Neural progenitor cell (in vitro differentiated cells): ENCODE measurements around the gene PLS3. TPM values are rescaled to one million over a fixed set of nuclear protein-coding genes. Genes with fewer than 3 reads are reported as not detected.

Experiments used
- DNase-seq: peaks from one replicate; pipeline ENCODE4 v3.0.0-alpha.2; 2016; ENCODE audit warnings: low spot score
- H2AFZ ChIP-seq: fragments of 200-600 bp; sonication (generic); replicated peaks from 2 replicates; pipeline ENCODE4 v1.6.1; 2016; ENCODE audit warnings: antibody characterized with exemption
- H3F3A ChIP-seq: fragments of 200-600 bp; sonication (generic); 2 replicates; pipeline ENCODE4 v1.6.1; 2016; ENCODE audit warnings: antibody characterized with exemption, low read depth
- H3K27ac ChIP-seq: fragments of 200-600 bp; sonication (generic); 2 replicates; pipeline ENCODE4 v1.5.1; 2016; ENCODE audit warnings: mild to moderate bottlenecking
- H3K27me3 ChIP-seq: fragments of 200-600 bp; sonication (generic); 2 replicates; pipeline ENCODE4 v1.6.1; 2016; ENCODE audit warnings: mild to moderate bottlenecking, moderate library complexity
- H3K36me3 ChIP-seq: fragments of 200-600 bp; sonication (generic); 2 replicates; pipeline ENCODE4 v1.5.1; 2016
- H3K4me1 ChIP-seq: fragments of 200-600 bp; sonication (generic); 2 replicates; pipeline ENCODE4 v1.6.1; 2016; ENCODE audit warnings: mixed run types
- H3K4me2 ChIP-seq: fragments of 200-600 bp; sonication (generic); 2 replicates; pipeline ENCODE4 v1.6.1; 2016
- H3K4me3 ChIP-seq: fragments of 200-600 bp; sonication (generic); 2 replicates; pipeline ENCODE4 v1.5.1; 2016
- H3K79me2 ChIP-seq: fragments of 200-600 bp; sonication (generic); 2 replicates; pipeline ENCODE4 v1.6.1; 2016; ENCODE audit warnings: low read depth
- H3K9ac ChIP-seq: fragments of 200-600 bp; sonication (generic); 2 replicates; pipeline ENCODE4 v1.6.1; 2016
- H3K9me3 ChIP-seq: fragments of 200-600 bp; sonication (generic); 2 replicates; pipeline ENCODE4 v1.5.1; 2016; ENCODE audit warnings: low read depth
- H4K20me1 ChIP-seq: fragments of 200-600 bp; sonication (generic); 2 replicates; pipeline ENCODE4 v1.6.1; 2016; ENCODE audit warnings: low read depth
- H3K27ac Mint-ChIP-seq: 3 replicates; pipeline ENCODE4 v1.8.0; 2021; ENCODE audit warnings: mixed read lengths
- H3K27me3 Mint-ChIP-seq: 2 replicates; pipeline ENCODE4 v1.8.0; 2022; ENCODE audit warnings: low read depth, mild to moderate bottlenecking, inconsistent platforms, moderate library complexity, mixed read lengths; ENCODE audit not compliant: insufficient read depth
- H3K36me3 Mint-ChIP-seq: 3 replicates; pipeline ENCODE4 v1.8.0; 2021; ENCODE audit warnings: mixed read lengths
- H3K4me1 Mint-ChIP-seq: 3 replicates; pipeline ENCODE4 v1.8.0; 2021; ENCODE audit warnings: mixed read lengths
- H3K4me3 Mint-ChIP-seq: 3 replicates; pipeline ENCODE4 v1.8.0; 2021; ENCODE audit warnings: mild to moderate bottlenecking, moderate library complexity, mixed read lengths
- H3K9me3 Mint-ChIP-seq: 3 replicates; pipeline ENCODE4 v1.8.0; 2020; ENCODE audit warnings: mixed read lengths
- EZH2 ChIP-seq: fragments of 200-600 bp; sonication (generic); IDR thresholded peaks from 2 replicates; pipeline ENCODE4 v1.6.1; 2017; ENCODE audit warnings: antibody characterized with exemption, mild to moderate bottlenecking, moderate library complexity
- EZH2phosphoT487 ChIP-seq: fragments of 200-600 bp; sonication (generic); IDR thresholded peaks from 2 replicates; pipeline ENCODE4 v1.6.1; 2017; ENCODE audit warnings: antibody characterized with exemption
- total RNA-seq: library from RNA; depleted of rRNA; stranded (reverse); fragments of >200 nt; gene quantifications from 2 replicates; pipeline ENCODE4 v1.2.3, GENCODE V29; 2015; ENCODE audit warnings: low replicate concordance
- TF ChIP-seq, protein P1 (sequence below): fragments of 200-600 bp; sonication (generic); IDR thresholded peaks from 2 replicates; pipeline ENCODE4 v1.5.1; 2017; ENCODE audit warnings: antibody characterized with exemption, mild to moderate bottlenecking

PLS3 gene
- total RNA-seq, 1 donor from 2014 or later, result 222 TPM

GRCh38 chrX:115650449-115650848, 89.5 kb downstream of the PLS3 start:
- Histone ChIP-seq H3K27ac (no peak overlapping the region), H3K36me3 (no peaks in the 10 kb centered on the region), H3F3A (peaks cover 5% of the 10 kb centered on the region), H3K4me1 (peaks cover 8% of the 10 kb centered on the region), H4K20me1 (no peaks in the 10 kb centered on the region), H3K79me2 (no peaks in the 10 kb centered on the region), H3K9me3 (no peaks in the 10 kb centered on the region), H2AFZ (no peak overlapping the region), H3K9ac (no peak overlapping the region), H3K4me3 (no peak overlapping the region), H3K27me3 (no peaks in the 10 kb centered on the region), H3K4me2 (peak overlapping the region; percentile 5)
- no peaks in the 10 kb centered on the region for H3K9me3 Mint-ChIP-seq
- no peak overlapping the region for H3K4me3 Mint-ChIP-seq
- TF ChIP-seq, protein P1, sequence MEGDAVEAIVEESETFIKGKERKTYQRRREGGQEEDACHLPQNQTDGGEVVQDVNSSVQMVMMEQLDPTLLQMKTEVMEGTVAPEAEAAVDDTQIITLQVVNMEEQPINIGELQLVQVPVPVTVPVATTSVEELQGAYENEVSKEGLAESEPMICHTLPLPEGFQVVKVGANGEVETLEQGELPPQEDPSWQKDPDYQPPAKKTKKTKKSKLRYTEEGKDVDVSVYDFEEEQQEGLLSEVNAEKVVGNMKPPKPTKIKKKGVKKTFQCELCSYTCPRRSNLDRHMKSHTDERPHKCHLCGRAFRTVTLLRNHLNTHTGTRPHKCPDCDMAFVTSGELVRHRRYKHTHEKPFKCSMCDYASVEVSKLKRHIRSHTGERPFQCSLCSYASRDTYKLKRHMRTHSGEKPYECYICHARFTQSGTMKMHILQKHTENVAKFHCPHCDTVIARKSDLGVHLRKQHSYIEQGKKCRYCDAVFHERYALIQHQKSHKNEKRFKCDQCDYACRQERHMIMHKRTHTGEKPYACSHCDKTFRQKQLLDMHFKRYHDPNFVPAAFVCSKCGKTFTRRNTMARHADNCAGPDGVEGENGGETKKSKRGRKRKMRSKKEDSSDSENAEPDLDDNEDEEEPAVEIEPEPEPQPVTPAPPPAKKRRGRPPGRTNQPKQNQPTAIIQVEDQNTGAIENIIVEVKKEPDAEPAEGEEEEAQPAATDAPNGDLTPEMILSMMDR, result no peak
- TF ChIP-seq EZH2phosphoT487, result no peak
- TF ChIP-seq EZH2, result no peak
- H3K27ac Mint-ChIP-seq, result no peak overlapping the region
- H3K27me3 Mint-ChIP-seq, result no peaks in the 10 kb centered on the region
- no peak for DNase-seq
- peaks cover 7% of the 10 kb centered on the region for H3K4me1 Mint-ChIP-seq
- peaks cover 14% of the 10 kb centered on the region for H3K36me3 Mint-ChIP-seq

- no peak overlapping the region for H3K9ac ChIP-seq
- no peaks in the 10 kb centered on the region for H3K79me2 ChIP-seq
- no peak overlapping the region for H3K27ac Mint-ChIP-seq
These were observed 89.9 kb downstream of the PLS3 start for GRCh38 chrX:115650916-115651315.

DNA sequence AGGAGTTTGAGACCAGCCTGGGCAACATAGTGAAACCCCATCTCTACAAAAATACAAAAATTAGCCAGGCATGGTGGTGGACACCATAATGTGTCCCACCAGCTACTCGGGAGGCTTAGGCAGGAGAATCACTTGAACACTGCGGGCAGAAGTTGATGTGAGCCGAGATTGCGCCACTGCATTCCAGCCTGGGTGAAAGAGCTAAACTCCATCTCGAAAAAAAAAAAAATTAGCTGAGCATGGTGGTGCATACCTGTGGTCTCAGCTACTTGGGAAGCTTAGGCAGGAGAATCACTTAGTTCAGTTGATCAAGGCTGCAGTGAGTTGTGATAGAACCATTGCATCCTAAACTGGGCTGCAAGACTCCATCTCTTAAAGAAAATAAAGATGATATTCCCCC, 91.2 kb downstream of the PLS3 start:
- Mint-ChIP-seq H3K27ac (no peak overlapping the region), H3K4me3 (no peak overlapping the region), H3K9me3 (no peaks in the 10 kb centered on the region), H3K4me1 (peaks cover 7% of the 10 kb centered on the region), H3K36me3 (peaks cover 5% of the 10 kb centered on the region), H3K27me3 (no peaks in the 10 kb centered on the region)
- peaks cover 8% of the 10 kb centered on the region for H3K4me1 ChIP-seq
- H4K20me1 ChIP-seq, result no peaks in the 10 kb centered on the region
- H3K79me2 ChIP-seq, result no peaks in the 10 kb centered on the region
- no peak overlapping the region for H3K9ac ChIP-seq
- no peak overlapping the region for H2AFZ ChIP-seq
- no peak overlapping the region for H3K4me2 ChIP-seq
- DNase-seq, result no peak
- H3K27ac ChIP-seq, result no peak overlapping the region
- H3K4me3 ChIP-seq, result no peak overlapping the region
- H3K27me3 ChIP-seq, result no peaks in the 10 kb centered on the region
- peaks cover 5% of the 10 kb centered on the region for H3F3A ChIP-seq
- no peak for TF ChIP-seq EZH2phosphoT487
- TF ChIP-seq, protein P1, result no peak
- H3K9me3 ChIP-seq, result no peaks in the 10 kb centered on the region
- no peaks in the 10 kb centered on the region for H3K36me3 ChIP-seq

More at GRCh38 chrX:115650916-115651315, 89.9 kb downstream of the PLS3 start:
- Histone ChIP-seq H2AFZ (no peak overlapping the region), H3K36me3 (no peaks in the 10 kb centered on the region), H4K20me1 (no peaks in the 10 kb centered on the region), H3K4me1 (peaks cover 8% of the 10 kb centered on the region), H3K9me3 (no peaks in the 10 kb centered on the region), H3K27ac (no peak overlapping the region), H3K27me3 (no peaks in the 10 kb centered on the region), H3K4me2 (peak overlapping the region; percentile 5), H3F3A (peaks cover 5% of the 10 kb centered on the region), H3K4me3 (no peak overlapping the region)
- H3K27me3 Mint-ChIP-seq, result no peaks in the 10 kb centered on the region
- no peak overlapping the region for H3K4me3 Mint-ChIP-seq
- H3K4me1 Mint-ChIP-seq, result peaks cover 7% of the 10 kb centered on the region
- H3K9me3 Mint-ChIP-seq, result no peaks in the 10 kb centered on the region
- TF ChIP-seq EZH2phosphoT487, result no peak
- TF ChIP-seq, protein P1, result peak; percentile 86
- peak; percentile 74 for DNase-seq
- H3K36me3 Mint-ChIP-seq, result peaks cover 14% of the 10 kb centered on the region
